SK-N-SH (cell line): ENCODE results near the gene PITPNB.

Source experiments
- EP300 ChIP-seq, 2 experiments: IDR thresholded peaks; 2 replicates each; pipeline versions ENCODE4 v1.4.0 to v1.6.1; 2012; ENCODE audit warnings: borderline replicate concordance in 1 of 2, low read depth in 1 of 2, low read length in 1 of 2
- EZH2phosphoT487 ChIP-seq: fragments of 200-600 bp; sonication (generic); IDR thresholded peaks from 2 replicates; pipeline ENCODE4 v1.6.1; 2017; ENCODE audit warnings: low read depth, mixed run types, mild to moderate bottlenecking, antibody characterized with exemption, moderate library complexity, borderline replicate concordance
- FOXJ3 ChIP-seq: sonication (generic); formaldehyde crosslinking; IDR thresholded peaks from 2 replicates; pipeline ENCODE4 v1.5.1; 2020; ENCODE audit warnings: mild to moderate bottlenecking, missing genetic modification reagents
- JUND ChIP-seq: IDR thresholded peaks from 2 replicates; pipeline ENCODE4 v1.4.0; 2012
- POLR2AphosphoS5 ChIP-seq: IDR thresholded peaks from 2 replicates; pipeline ENCODE4 v1.6.1; 2012; ENCODE audit warnings: low read depth, low read length
- REST ChIP-seq: IDR thresholded peaks from 2 replicates; pipeline ENCODE4 v1.6.1; 2012; ENCODE audit warnings: mild to moderate bottlenecking, low read depth, low read length, moderate library complexity
- RXRA ChIP-seq: IDR thresholded peaks from 2 replicates; pipeline ENCODE4 v1.4.0; 2012; ENCODE audit warnings: low read depth, mild to moderate bottlenecking, borderline replicate concordance
- TF ChIP-seq, protein P1 (sequence below): fragments of 200-600 bp; sonication (generic); IDR thresholded peaks from 2 replicates; pipeline ENCODE4 v1.6.1; 2017; ENCODE audit warnings: antibody characterized with exemption, mild to moderate bottlenecking, moderate library complexity

DNA sequence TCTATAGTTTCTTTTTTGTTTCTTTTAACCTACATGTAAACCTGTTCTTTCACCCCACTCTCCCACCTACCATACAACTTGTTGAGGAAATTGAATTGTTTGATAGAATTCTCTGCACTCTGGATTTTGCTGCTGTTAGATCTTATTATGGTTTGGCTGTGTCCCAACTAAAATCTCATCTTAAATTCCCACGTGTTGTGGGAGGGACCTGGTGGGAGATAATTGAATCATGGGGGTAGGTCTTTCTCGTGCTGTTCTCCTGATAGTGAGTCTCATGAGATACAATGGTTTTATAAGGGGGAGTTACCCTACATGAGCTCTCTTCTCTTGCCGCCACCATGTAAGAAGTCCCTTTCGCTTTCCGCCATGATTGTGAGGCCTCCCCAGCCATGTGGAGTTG lies 15.0 kb upstream of the PITPNB start:
- TF ChIP-seq, protein P1, sequence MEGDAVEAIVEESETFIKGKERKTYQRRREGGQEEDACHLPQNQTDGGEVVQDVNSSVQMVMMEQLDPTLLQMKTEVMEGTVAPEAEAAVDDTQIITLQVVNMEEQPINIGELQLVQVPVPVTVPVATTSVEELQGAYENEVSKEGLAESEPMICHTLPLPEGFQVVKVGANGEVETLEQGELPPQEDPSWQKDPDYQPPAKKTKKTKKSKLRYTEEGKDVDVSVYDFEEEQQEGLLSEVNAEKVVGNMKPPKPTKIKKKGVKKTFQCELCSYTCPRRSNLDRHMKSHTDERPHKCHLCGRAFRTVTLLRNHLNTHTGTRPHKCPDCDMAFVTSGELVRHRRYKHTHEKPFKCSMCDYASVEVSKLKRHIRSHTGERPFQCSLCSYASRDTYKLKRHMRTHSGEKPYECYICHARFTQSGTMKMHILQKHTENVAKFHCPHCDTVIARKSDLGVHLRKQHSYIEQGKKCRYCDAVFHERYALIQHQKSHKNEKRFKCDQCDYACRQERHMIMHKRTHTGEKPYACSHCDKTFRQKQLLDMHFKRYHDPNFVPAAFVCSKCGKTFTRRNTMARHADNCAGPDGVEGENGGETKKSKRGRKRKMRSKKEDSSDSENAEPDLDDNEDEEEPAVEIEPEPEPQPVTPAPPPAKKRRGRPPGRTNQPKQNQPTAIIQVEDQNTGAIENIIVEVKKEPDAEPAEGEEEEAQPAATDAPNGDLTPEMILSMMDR, result no peak
- no peak for TF ChIP-seq RXRA
- TF ChIP-seq EZH2phosphoT487, result no peak
- TF ChIP-seq FOXJ3 (CRISPR knock-in tag), result no peak
- TF ChIP-seq POLR2AphosphoS5, result no peak
- TF ChIP-seq EP300 (IDR thresholded peaks at IDR 0.05; ENCODE audit: borderline replicate concordance in 1 of 2, low read depth in 1 of 2, low read length in 1 of 2), result no peak
- TF ChIP-seq REST, result no peak
- TF ChIP-seq JUND, result no peak
